Esophagus muscularis mucosa (tissue), 4 donors: ENCODE measurements around the gene MSI2.

ENCODE experiments used
- EP300 ChIP-seq: sonication (generic); formaldehyde crosslinking; IDR thresholded peaks from one replicate; pipeline ENCODE4 v1.6.1; 2017; ENCODE audit warnings: antibody characterized with exemption
- POLR2A ChIP-seq: fragments of 450-650 bp; IDR thresholded peaks from one replicate; pipeline ENCODE4 v1.6.1; 2017; ENCODE audit warnings: antibody characterized with exemption, moderate library complexity, mild to moderate bottlenecking, low read depth
- POLR2AphosphoS5 ChIP-seq, 2 donors: sonication (generic); formaldehyde crosslinking; IDR thresholded peaks; one replicate each; pipeline ENCODE4 v1.6.1; 2017; ENCODE audit warnings: antibody characterized with exemption in 2 of 2
- TF ChIP-seq, protein P1 (sequence below), 3 experiments: fragments of 200-600 bp in 2 of 3; fragments of 450-650 bp in 1 of 3; sonication (generic) in 2 of 3; IDR thresholded peaks; one replicate each; pipeline ENCODE4 v1.5.1; 2017 to 2019; ENCODE audit warnings: antibody characterized with exemption in 3 of 3, mild to moderate bottlenecking in 2 of 3, moderate library complexity in 1 of 3

DNA sequence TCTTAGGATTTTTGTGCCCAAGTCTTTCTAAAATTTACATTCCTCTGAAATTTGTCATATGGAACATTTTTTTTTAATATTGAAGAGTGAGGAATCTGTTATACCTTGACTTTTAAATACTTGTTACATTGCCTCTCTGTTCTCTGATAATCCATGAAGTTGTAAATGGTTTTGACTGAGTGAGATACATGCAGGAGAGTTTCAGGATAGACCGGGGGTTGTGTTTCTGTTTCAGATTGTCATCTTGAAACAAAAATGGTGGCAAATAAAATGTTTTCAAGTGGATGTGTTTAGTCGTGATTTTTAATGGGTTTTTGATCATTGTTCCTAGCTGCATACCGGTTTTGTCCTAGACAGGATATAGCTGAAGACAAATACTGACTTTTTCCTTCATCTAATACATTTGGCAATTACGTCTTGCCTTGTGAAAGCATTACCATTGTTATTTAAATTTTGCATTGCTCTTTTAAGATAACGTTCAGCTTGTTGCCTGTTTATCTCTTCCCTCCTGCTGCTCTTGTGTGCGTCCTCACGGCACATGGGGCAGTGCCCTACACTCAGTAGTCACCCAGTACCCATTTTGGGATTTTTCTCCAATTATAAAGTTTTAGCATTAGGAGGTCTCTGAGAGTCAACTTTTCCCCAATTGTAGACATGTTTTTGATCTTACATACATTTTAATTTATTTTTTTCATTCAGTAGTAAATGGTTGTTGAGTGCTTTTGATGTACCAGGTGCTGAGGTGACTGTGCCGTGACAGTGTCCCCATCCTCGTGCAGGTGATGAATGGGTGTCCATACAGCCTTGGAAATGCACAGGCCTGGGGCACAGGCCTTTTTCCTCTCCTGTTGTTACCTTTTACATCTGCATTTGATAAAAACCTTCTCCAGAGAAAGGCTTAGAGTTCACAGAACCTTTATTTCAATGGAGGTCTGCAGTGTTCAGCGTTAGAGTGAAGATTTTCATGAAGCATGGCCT, 169.9 kb downstream of the MSI2 start:
- TF ChIP-seq POLR2AphosphoS5 (IDR thresholded peaks at IDR 0.05) (no peak), EP300 (no peak), POLR2A (no peak)
- TF ChIP-seq, protein P1, sequence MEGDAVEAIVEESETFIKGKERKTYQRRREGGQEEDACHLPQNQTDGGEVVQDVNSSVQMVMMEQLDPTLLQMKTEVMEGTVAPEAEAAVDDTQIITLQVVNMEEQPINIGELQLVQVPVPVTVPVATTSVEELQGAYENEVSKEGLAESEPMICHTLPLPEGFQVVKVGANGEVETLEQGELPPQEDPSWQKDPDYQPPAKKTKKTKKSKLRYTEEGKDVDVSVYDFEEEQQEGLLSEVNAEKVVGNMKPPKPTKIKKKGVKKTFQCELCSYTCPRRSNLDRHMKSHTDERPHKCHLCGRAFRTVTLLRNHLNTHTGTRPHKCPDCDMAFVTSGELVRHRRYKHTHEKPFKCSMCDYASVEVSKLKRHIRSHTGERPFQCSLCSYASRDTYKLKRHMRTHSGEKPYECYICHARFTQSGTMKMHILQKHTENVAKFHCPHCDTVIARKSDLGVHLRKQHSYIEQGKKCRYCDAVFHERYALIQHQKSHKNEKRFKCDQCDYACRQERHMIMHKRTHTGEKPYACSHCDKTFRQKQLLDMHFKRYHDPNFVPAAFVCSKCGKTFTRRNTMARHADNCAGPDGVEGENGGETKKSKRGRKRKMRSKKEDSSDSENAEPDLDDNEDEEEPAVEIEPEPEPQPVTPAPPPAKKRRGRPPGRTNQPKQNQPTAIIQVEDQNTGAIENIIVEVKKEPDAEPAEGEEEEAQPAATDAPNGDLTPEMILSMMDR (IDR thresholded peaks at IDR 0.05), result no peak
